Small intestine (tissue), 7 donors: ENCODE data around the gene CLASP1. TPM values are rescaled to one million over a fixed set of nuclear protein-coding genes. Genes with fewer than 3 reads are reported as not detected.

Source experiments
- DNase-seq, 2 donors: peaks; one replicate each; pipeline versions ENCODE4 v3.0.0 to v3.0.0-alpha.2; 2013
- FAIRE-seq: peaks from 2 replicates; lab custom pipeline; 2012; peaks lifted over from hg19 to GRCh38; lab: Jason Lieb, UNC
- H3K27ac ChIP-seq, 3 donors: one replicate each; pipeline ENCODE4 v1.5.1; 2013; ENCODE audit warnings: low read length in 2 of 3, mild to moderate bottlenecking in 2 of 3, control low read depth in 1 of 3, inconsistent platforms in 1 of 3, low read depth in 1 of 3, moderate library complexity in 1 of 3
- H3K27me3 ChIP-seq, 3 donors: one replicate each; pipeline ENCODE4 v1.6.1; 2013; ENCODE audit warnings: low read length in 3 of 3, inconsistent platforms in 1 of 3; ENCODE audit not compliant: control insufficient read depth in 3 of 3, insufficient read depth in 3 of 3
- H3K36me3 ChIP-seq, 3 donors: one replicate each; pipeline ENCODE4 v1.6.1; 2013; ENCODE audit warnings: low read length in 3 of 3, inconsistent platforms in 1 of 3, low read depth in 1 of 3, mild to moderate bottlenecking in 1 of 3, moderate library complexity in 1 of 3; ENCODE audit not compliant: control insufficient read depth in 3 of 3, insufficient read depth in 2 of 3
- H3K4me1 ChIP-seq, 3 donors: one replicate each; pipeline ENCODE4 v1.6.1; 2013; ENCODE audit warnings: low read length in 2 of 3, inconsistent platforms in 1 of 3, low read depth in 1 of 3, mild to moderate bottlenecking in 1 of 3, moderate library complexity in 1 of 3; ENCODE audit not compliant: control insufficient read depth in 3 of 3, insufficient read depth in 2 of 3
- H3K4me3 ChIP-seq, 3 donors: one replicate each; pipeline ENCODE4 v1.5.1; 2013; ENCODE audit warnings: low read length in 3 of 3, control low read depth in 1 of 3, inconsistent platforms in 1 of 3, low read depth in 1 of 3, mild to moderate bottlenecking in 1 of 3, moderate library complexity in 1 of 3
- H3K9me3 ChIP-seq, 2 donors: one replicate each; pipeline ENCODE4 v1.6.1; 2013; ENCODE audit warnings: low read depth in 1 of 2, low read length in 1 of 2; ENCODE audit not compliant: control insufficient read depth in 2 of 2, insufficient read depth in 1 of 2
- WGBS, 3 donors: extraction: QIAGEN DNeasy Blood & Tissue Kit; methylation state at CpG; one replicate each; pipeline ENCODE4 v1.1.7; 2013; 5-methylcytosine and 5-hydroxymethylcytosine counted together
- polyA plus RNA-seq, 4 donors: library from polyadenylated mRNA; stranded (reverse) in 3 of 4; unstranded in 1 of 4; fragments of 200-250 nt in 3 of 4; fragments of 120-200 nt in 1 of 4; gene quantifications; one replicate each; pipeline versions ENCODE4 v1.2.1 to v1.2.3, GENCODE V29; 2013
- donor health status: healthy with polysubstance abuse.
- donor health status: control.
- donor health status: control.
- donor health status: Bipolar disorder and iron deficiency.
- donor health status: healthy.

CLASP1 gene
- polyA plus RNA-seq, 4 donors = 3.5 to 24.1 (median 8.6) TPM

- Histone ChIP-seq H3K27ac (no peak overlapping the region), H3K9me3 (peaks cover 0 to 4% of the 10 kb centered on the region in 2 donors), H3K4me3 (no peak overlapping the region), H3K27me3 (no peaks in the 10 kb centered on the region), H3K4me1 (no peaks in the 10 kb centered on the region), H3K36me3 (peaks cover 2 to 13% (median 10%) of the 10 kb centered on the region in 3 donors)
- no peak for FAIRE-seq
- WGBS, 3 donors = 94 to 100% (median 96%) methylated on average over 2 of the region's 2 CpGs
- no peak for DNase-seq
These were observed 144.9 kb downstream of the CLASP1 start for GRCh38 chr2:121504316-121504715.

- no peaks in the 10 kb centered on the region for H3K9me3 ChIP-seq
- peaks cover 2 to 13% (median 9%) of the 10 kb centered on the region in 3 donors for H3K36me3 ChIP-seq
- H3K4me3 ChIP-seq = no peak overlapping the region
- no peaks in the 10 kb centered on the region for H3K27me3 ChIP-seq
- no peak for DNase-seq
- no peak for FAIRE-seq
- H3K27ac ChIP-seq = no peak overlapping the region
- no peaks in the 10 kb centered on the region for H3K4me1 ChIP-seq
- WGBS, 3 donors = 95 to 98% (median 97%) methylated on average over 3 of the region's 3 CpGs
These were observed 146.5 kb downstream of the CLASP1 start for GRCh38 chr2:121502781-121503180.

DNA sequence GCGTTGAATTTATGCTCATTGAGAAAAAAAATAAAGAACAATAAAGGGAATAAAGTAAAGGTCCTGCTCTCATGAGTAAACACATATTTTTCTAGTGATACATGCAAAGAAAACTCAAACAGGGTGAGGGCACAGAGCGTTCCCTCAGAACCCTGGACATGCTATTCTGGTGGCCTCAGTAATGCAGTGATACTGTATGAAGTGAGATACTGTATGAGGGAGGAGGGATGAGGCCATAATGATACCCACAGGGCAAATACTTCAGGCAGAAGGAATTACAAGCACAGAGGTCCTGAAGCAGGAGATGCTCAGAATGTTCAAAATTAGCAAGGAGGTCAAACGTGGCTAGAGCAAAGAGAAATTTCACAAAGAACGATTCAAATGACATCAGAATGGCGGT, 147.0 kb downstream of the CLASP1 start:
- DNase-seq = no peak
- no peaks in the 10 kb centered on the region for H3K4me1 ChIP-seq
- no peaks in the 10 kb centered on the region for H3K9me3 ChIP-seq
- H3K27me3 ChIP-seq = no peaks in the 10 kb centered on the region
- H3K4me3 ChIP-seq = no peak overlapping the region
- H3K27ac ChIP-seq = no peak overlapping the region
- 89 to 93% (median 91%) methylated on average over 5 of the region's 5 CpGs for WGBS, 3 donors
- peaks cover 2 to 13% (median 9%) of the 10 kb centered on the region in 3 donors for H3K36me3 ChIP-seq
- no peak for FAIRE-seq

DNA sequence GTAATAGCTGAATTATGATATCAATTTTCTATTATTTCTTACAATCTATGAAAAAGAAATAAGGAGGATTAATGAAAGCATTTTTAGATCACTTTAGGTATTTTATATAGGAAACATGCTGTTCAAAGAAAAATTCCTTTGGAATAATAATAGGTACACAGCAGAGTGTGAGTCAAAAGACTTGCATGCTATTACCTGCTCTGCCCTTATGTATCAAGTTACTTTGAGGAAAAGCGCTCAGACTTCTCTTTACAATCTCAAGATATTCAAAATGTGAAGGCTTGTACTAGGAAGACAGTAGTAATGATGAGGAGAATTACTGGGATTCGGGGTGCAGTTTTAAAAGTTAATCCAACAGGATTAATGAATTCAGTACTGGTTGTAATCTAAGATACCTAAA, 147.7 kb downstream of the CLASP1 start:
- peak; percentile 30 for FAIRE-seq

DNA sequence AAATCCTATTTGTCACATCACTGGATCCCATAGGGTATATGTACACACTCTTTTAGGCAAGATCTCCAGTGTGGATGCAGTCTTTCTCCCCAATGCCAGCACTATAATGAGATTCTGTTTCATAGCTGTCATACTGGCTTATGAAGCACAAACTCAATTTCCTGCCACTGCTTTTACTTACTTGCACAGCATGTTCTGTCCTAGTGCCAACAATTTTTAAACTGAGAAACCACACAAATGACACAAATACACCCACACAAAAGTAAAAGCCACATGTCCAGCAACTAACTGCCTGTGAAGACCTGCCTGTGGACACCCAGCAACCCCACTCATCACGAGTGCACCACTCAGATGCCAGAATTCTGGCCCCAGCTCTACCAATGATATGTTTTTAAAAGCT, 148.2 kb downstream of the CLASP1 start:
- DNase-seq (no peak), FAIRE-seq (no peak)
- H3K9me3 ChIP-seq = no peaks in the 10 kb centered on the region
- no peak overlapping the region for H3K4me3 ChIP-seq
- H3K27ac ChIP-seq = no peak overlapping the region
- H3K36me3 ChIP-seq = peaks cover 2 to 13% (median 11%) of the 10 kb centered on the region in 3 donors
- 83 to 97% (median 92%) methylated on average over 1 of the region's 1 CpG for WGBS, 3 donors
- H3K4me1 ChIP-seq = no peaks in the 10 kb centered on the region
- H3K27me3 ChIP-seq = no peaks in the 10 kb centered on the region

More for the DNA sequence above, 147.7 kb downstream of the CLASP1 start:
- H3K4me3 ChIP-seq = no peak overlapping the region
- no peak overlapping the region for H3K27ac ChIP-seq
- no peak for DNase-seq
- H3K27me3 ChIP-seq = no peaks in the 10 kb centered on the region
- peaks cover 2 to 13% (median 9%) of the 10 kb centered on the region in 3 donors for H3K36me3 ChIP-seq
- no peaks in the 10 kb centered on the region for H3K9me3 ChIP-seq
- no peaks in the 10 kb centered on the region for H3K4me1 ChIP-seq
- WGBS, 3 donors = 94 to 97% (median 94%) methylated on average over 2 of the region's 2 CpGs

GRCh38 chr2:121498731-121499130, 150.5 kb downstream of the CLASP1 start:
- no peak overlapping the region for H3K27ac ChIP-seq
- H3K9me3 ChIP-seq = no peaks in the 10 kb centered on the region
- H3K36me3 ChIP-seq = peaks cover 2 to 20% (median 11%) of the 10 kb centered on the region in 3 donors
- no peaks in the 10 kb centered on the region for H3K27me3 ChIP-seq
- no peak overlapping the region for H3K4me3 ChIP-seq
- FAIRE-seq = no peak
- WGBS, 3 donors = 94 to 97% (median 96%) methylated on average over 1 of the region's 1 CpG
- DNase-seq = no peak
- no peaks in the 10 kb centered on the region for H3K4me1 ChIP-seq

GRCh38 chr2:121492409-121492808, 156.9 kb downstream of the CLASP1 start:
- DNase-seq = no peak
- H3K4me3 ChIP-seq = no peak overlapping the region
- no peak for FAIRE-seq
- H3K27ac ChIP-seq = no peak overlapping the region
- H3K36me3 ChIP-seq = peaks cover 0 to 13% (median 0%) of the 10 kb centered on the region in 3 donors
- no peaks in the 10 kb centered on the region for H3K4me1 ChIP-seq
- H3K9me3 ChIP-seq = no peaks in the 10 kb centered on the region
- no peaks in the 10 kb centered on the region for H3K27me3 ChIP-seq
- WGBS, 3 donors = 80 to 86% (median 84%) methylated on average over 3 of the region's 3 CpGs

DNA sequence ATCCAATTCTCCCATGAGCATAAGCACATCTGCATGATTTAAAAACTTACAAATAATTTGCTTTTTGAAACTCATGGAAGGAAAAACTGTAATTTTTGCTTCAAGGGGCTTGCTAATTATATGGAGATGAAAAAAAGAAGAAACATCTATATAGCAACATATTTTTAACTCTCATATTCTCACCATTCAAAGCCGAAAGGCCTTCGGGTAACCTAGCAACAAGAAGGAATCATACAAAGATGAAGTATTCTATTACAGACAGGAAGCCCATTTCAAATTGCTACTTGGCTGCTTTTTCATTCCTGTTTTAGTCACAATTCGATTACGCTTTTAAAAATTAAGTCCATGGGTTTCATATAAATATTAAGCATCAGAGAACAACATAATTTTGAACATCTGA, 157.7 kb downstream of the CLASP1 start:
- WGBS, 3 donors = 81 to 94% (median 93%) methylated on average over 4 of the region's 4 CpGs
- H3K9me3 ChIP-seq = no peaks in the 10 kb centered on the region
- H3K27me3 ChIP-seq = no peaks in the 10 kb centered on the region
- H3K4me1 ChIP-seq = no peaks in the 10 kb centered on the region
- no peak overlapping the region for H3K4me3 ChIP-seq
- H3K36me3 ChIP-seq = peaks cover 0 to 13% (median 0%) of the 10 kb centered on the region in 3 donors
- FAIRE-seq = no peak
- no peak for DNase-seq
- H3K27ac ChIP-seq = no peak overlapping the region

DNA sequence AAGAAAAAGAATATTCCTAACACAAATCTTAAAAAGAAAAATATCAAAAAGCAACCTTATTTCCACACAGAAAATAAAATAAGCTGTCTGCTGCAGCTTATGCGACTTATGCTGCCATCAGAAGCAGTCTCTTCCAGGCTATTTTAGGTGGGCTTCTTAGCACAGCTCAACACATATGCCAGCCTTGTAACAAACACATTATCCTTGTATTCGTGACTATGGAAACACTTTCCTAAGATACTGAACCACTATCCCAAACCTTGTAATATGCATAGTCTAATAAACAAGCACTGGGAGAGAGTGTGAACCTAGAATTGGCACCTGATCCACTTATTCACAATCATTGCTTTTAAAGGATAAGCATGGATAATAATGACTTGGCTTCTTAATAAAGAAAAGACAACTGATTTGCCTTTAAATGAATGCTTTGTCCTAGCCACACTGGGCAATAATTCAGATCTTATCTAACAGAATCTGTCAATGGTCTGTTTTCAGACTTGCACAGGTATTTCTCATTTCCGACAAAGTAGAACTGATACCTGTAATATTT, 158.6 kb downstream of the CLASP1 start:
- FAIRE-seq = no peak
- Histone ChIP-seq H3K4me1 (no peaks in the 10 kb centered on the region), H3K9me3 (no peaks in the 10 kb centered on the region), H3K27me3 (no peaks in the 10 kb centered on the region), H3K4me3 (no peak overlapping the region), H3K36me3 (peaks cover 0 to 9% (median 0%) of the 10 kb centered on the region in 3 donors), H3K27ac (no peak overlapping the region)
- WGBS, 3 donors = 76 to 86% (median 80%) methylated on average over 3 of the region's 3 CpGs
- DNase-seq = no peak
